H9 (cell line): ENCODE data around the gene SNED1. TPM values are rescaled to one million over a fixed set of nuclear protein-coding genes. Genes with fewer than 3 reads are reported as not detected.

Experiments
- DNase-seq: peaks from one replicate; pipeline ENCODE4 v3.0.0-alpha.2; 2017
- H2AFZ ChIP-seq: one replicate; pipeline ENCODE4 v1.6.1; 2013; ENCODE audit warnings: mild to moderate bottlenecking, low read length, control low read depth, moderate library complexity
- H2AK5ac ChIP-seq: 2 replicates; pipeline ENCODE4 v1.6.1; 2013; ENCODE audit warnings: low read length, control low read depth, mixed read lengths; ENCODE audit not compliant: insufficient read length
- H2BK120ac ChIP-seq: one replicate; pipeline ENCODE4 v1.6.1; 2013; ENCODE audit warnings: low read depth, mild to moderate bottlenecking, low read length, control low read depth, inconsistent platforms; ENCODE audit not compliant: poor library complexity, severe bottlenecking
- H2BK12ac ChIP-seq: 2 replicates; pipeline ENCODE4 v1.6.1; 2013; ENCODE audit warnings: low read length, control low read depth, mixed read lengths, low read depth; ENCODE audit not compliant: insufficient read length
- H2BK15ac ChIP-seq: 2 replicates; pipeline ENCODE4 v1.6.1; 2013; ENCODE audit warnings: low read depth, low read length, control low read depth
- H2BK20ac ChIP-seq: one replicate; pipeline ENCODE4 v1.6.1; 2013; ENCODE audit warnings: low read depth, mild to moderate bottlenecking, low read length, control low read depth, inconsistent platforms; ENCODE audit not compliant: poor library complexity, severe bottlenecking
- H2BK5ac ChIP-seq: 2 replicates; pipeline ENCODE4 v1.6.1; 2013; ENCODE audit warnings: low read length, control low read depth, mixed read lengths; ENCODE audit not compliant: insufficient read length
- H3K14ac ChIP-seq: 2 replicates; pipeline ENCODE4 v1.6.1; 2013; ENCODE audit warnings: low read length, control low read depth; ENCODE audit not compliant: insufficient read depth
- H3K18ac ChIP-seq: 2 replicates; pipeline ENCODE4 v1.6.1; 2013; ENCODE audit warnings: low read depth, mild to moderate bottlenecking, mixed read lengths, low read length, control low read depth; ENCODE audit not compliant: insufficient read length
- H3K23ac ChIP-seq: 2 replicates; pipeline ENCODE4 v1.6.1; 2013; ENCODE audit warnings: low read length, control low read depth, mixed read lengths, low read depth; ENCODE audit not compliant: insufficient read length
- H3K23me2 ChIP-seq: 2 replicates; pipeline ENCODE4 v1.6.1; 2013; ENCODE audit warnings: low read depth, mild to moderate bottlenecking, mixed read lengths, low read length, control low read depth; ENCODE audit not compliant: insufficient read length, poor library complexity, severe bottlenecking
- H3K27ac ChIP-seq: 2 replicates; pipeline ENCODE4 v1.5.1; 2013; ENCODE audit warnings: low read length, control low read depth, mixed read lengths, low read depth; ENCODE audit not compliant: insufficient read length
- H3K27me3 ChIP-seq: 2 replicates; pipeline ENCODE4 v1.6.1; 2013; ENCODE audit warnings: low read length, control low read depth, inconsistent platforms; ENCODE audit not compliant: insufficient read depth
- H3K4ac ChIP-seq: 2 replicates; pipeline ENCODE4 v1.6.1; 2013; ENCODE audit warnings: low read depth, mild to moderate bottlenecking, control low read depth, inconsistent platforms, low read length, moderate library complexity
- H3K4me1 ChIP-seq: 2 replicates; pipeline ENCODE4 v1.6.1; 2013; ENCODE audit warnings: low read length, control low read depth, inconsistent platforms; ENCODE audit not compliant: insufficient read depth
- H3K4me2 ChIP-seq: 2 replicates; pipeline ENCODE4 v1.6.1; 2013; ENCODE audit warnings: low read length, control low read depth, mixed read lengths; ENCODE audit not compliant: insufficient read length, insufficient read depth
- H3K56ac ChIP-seq: 2 replicates; pipeline ENCODE4 v1.6.1; 2013; ENCODE audit warnings: low read depth, mild to moderate bottlenecking, mixed read lengths, low read length, control low read depth; ENCODE audit not compliant: insufficient read length
- H3K79me1 ChIP-seq: 2 replicates; pipeline ENCODE4 v1.6.1; 2013; ENCODE audit warnings: low read depth, mild to moderate bottlenecking, moderate library complexity, low read length, control low read depth, inconsistent platforms; ENCODE audit not compliant: insufficient read depth, poor library complexity, severe bottlenecking
- H3K79me2 ChIP-seq: 2 replicates; pipeline ENCODE4 v1.6.1; 2013; ENCODE audit warnings: low read length, control low read depth, inconsistent platforms; ENCODE audit not compliant: insufficient read depth
- H3K9ac ChIP-seq: 2 replicates; pipeline ENCODE4 v1.6.1; 2013; ENCODE audit warnings: low read length, control low read depth, mixed read lengths; ENCODE audit not compliant: insufficient read length; ENCODE audit errors: extremely low read depth
- H3K9me3 ChIP-seq: one replicate; pipeline ENCODE4 v1.6.1; 2013; ENCODE audit warnings: low read depth, low read length, inconsistent platforms; ENCODE audit not compliant: control insufficient read depth
- H3T11ph ChIP-seq: one replicate; pipeline ENCODE4 v1.6.1; 2013; ENCODE audit warnings: mild to moderate bottlenecking, low read length, control low read depth, inconsistent platforms
- H4K20me1 ChIP-seq: one replicate; pipeline ENCODE4 v1.6.1; 2013; ENCODE audit not compliant: control insufficient read depth, insufficient read length, insufficient read depth
- H4K5ac ChIP-seq: 2 replicates; pipeline ENCODE4 v1.6.1; 2013; ENCODE audit warnings: low read depth, mild to moderate bottlenecking, mixed read lengths, low read length, control low read depth; ENCODE audit not compliant: insufficient read length
- H4K8ac ChIP-seq: replicated peaks from 2 replicates; pipeline ENCODE4 v1.6.1; 2013; ENCODE audit warnings: low read length, control low read depth, mixed read lengths, low read depth; ENCODE audit not compliant: insufficient read length
- H4K91ac ChIP-seq: 2 replicates; pipeline ENCODE4 v1.6.1; 2013; ENCODE audit warnings: low read depth, mild to moderate bottlenecking, moderate library complexity, mixed read lengths, low read length, control low read depth; ENCODE audit not compliant: insufficient read length
- H3K27ac Mint-ChIP-seq, 3 experiments: 2 replicates in 2 of 3; 3 replicates in 1 of 3; pipeline ENCODE4 v1.8.0; 2020 to 2021; ENCODE audit warnings: mixed read lengths in 3 of 3, mild to moderate bottlenecking in 1 of 3, moderate library complexity in 1 of 3
- H3K27me3 Mint-ChIP-seq: 2 replicates; pipeline ENCODE4 v1.8.0; 2021; ENCODE audit warnings: low read depth, mild to moderate bottlenecking, moderate library complexity, mixed read lengths
- H3K36me3 Mint-ChIP-seq, 3 experiments: 2 replicates in 2 of 3; 3 replicates in 1 of 3; pipeline ENCODE4 v1.8.0; 2020 to 2021; ENCODE audit warnings: low read depth in 3 of 3, mixed read lengths in 3 of 3; ENCODE audit not compliant: insufficient read depth in 1 of 3
- H3K4me1 Mint-ChIP-seq, 2 experiments: 2 replicates each; pipeline ENCODE4 v1.8.0; 2020; ENCODE audit warnings: mixed read lengths in 2 of 2
- H3K4me3 Mint-ChIP-seq, 2 experiments: 2 replicates in 1 of 2; 3 replicates in 1 of 2; pipeline ENCODE4 v1.8.0; 2020 to 2021; ENCODE audit warnings: mild to moderate bottlenecking in 2 of 2, mixed read lengths in 2 of 2, moderate library complexity in 1 of 2
- H3K9me3 Mint-ChIP-seq, 2 experiments: 2 replicates in 1 of 2; 3 replicates in 1 of 2; pipeline ENCODE4 v1.8.0; 2020; ENCODE audit warnings: mild to moderate bottlenecking in 2 of 2, mixed read lengths in 2 of 2, moderate library complexity in 1 of 2
- CTCF ChIP-seq: fragments of 200-600 bp; sonication (generic); conservative IDR thresholded peaks from 3 replicates; pipeline ENCODE4 v1.8.0; 2021; ENCODE audit warnings: antibody characterized with exemption, mild to moderate bottlenecking
- WGBS: extraction: QIAGEN DNeasy Blood & Tissue Kit; methylation state at CpG from one replicate; pipeline ENCODE4 v1.1.7; 2013; ENCODE audit warnings: missing lambda C conversion rate, low lambda C conversion rate, mixed read lengths; ENCODE audit not compliant: insufficient read length; ENCODE audit errors: extremely low coverage; 5-methylcytosine and 5-hydroxymethylcytosine counted together
- total RNA-seq: library from RNA; stranded (reverse); gene quantifications from 2 replicates; pipeline ENCODE4 v1.2.1, GENCODE V29; 2021

The SNED1 gene
- total RNA-seq, 1 experiment from 2014 or later, result 2.5 TPM

GRCh38 chr2:241071677-241072111 lies 73.3 kb downstream of the SNED1 start:
- no peak overlapping the region for H4K5ac ChIP-seq
- WGBS, result no CpG with 5 or more reads among the region's 25 CpGs
- H4K8ac ChIP-seq, result no peak overlapping the region
- H3K14ac ChIP-seq, result no peak overlapping the region
- H4K20me1 ChIP-seq, result no peaks in the 10 kb centered on the region
- H2BK120ac ChIP-seq, result no peak overlapping the region
- no peak overlapping the region for H2BK12ac ChIP-seq
- no peak overlapping the region for H3K23ac ChIP-seq
- H2BK15ac ChIP-seq, result no peak overlapping the region
- Mint-ChIP-seq H3K4me1 (peaks cover 2 to 5% of the 10 kb centered on the region in 2 experiments; a peak in 3 of 4 replicates), H3K36me3 (peaks cover 0 to 2% (median 0%) of the 10 kb centered on the region in 3 experiments; a peak in 1 of 7 replicates), H3K27me3 (no peaks in the 10 kb centered on the region; the same call in 1 of the 2 replicates), H3K4me3 (no peak overlapping the region), H3K9me3 (no peaks in the 10 kb centered on the region), H3K27ac (no peak overlapping the region)
- no peak overlapping the region for H3K27ac ChIP-seq
- H3K18ac ChIP-seq, result no peak overlapping the region
- H3K9ac ChIP-seq, result no peak overlapping the region
- no peak overlapping the region for H3T11ph ChIP-seq
- no peak for DNase-seq
- H4K91ac ChIP-seq, result no peak overlapping the region
- no peaks in the 10 kb centered on the region for H3K79me2 ChIP-seq
- H2BK20ac ChIP-seq, result no peak overlapping the region
- no peaks in the 10 kb centered on the region for H3K4me1 ChIP-seq
- H3K23me2 ChIP-seq, result no peaks in the 10 kb centered on the region
- H3K9me3 ChIP-seq, result no peaks in the 10 kb centered on the region
- no peak overlapping the region for H2AK5ac ChIP-seq
- H3K56ac ChIP-seq, result no peak overlapping the region
- no peak overlapping the region for H2BK5ac ChIP-seq
- no peak overlapping the region for H2AFZ ChIP-seq
- no peak for TF ChIP-seq CTCF
- no peak overlapping the region for H3K4ac ChIP-seq
- H3K27me3 ChIP-seq, result no peaks in the 10 kb centered on the region
- H3K4me2 ChIP-seq, result no peak overlapping the region
- H3K79me1 ChIP-seq, result no peaks in the 10 kb centered on the region
